HepG2 (cell line): Measurements from ENCODE around the gene TMEM198.
A peak's percentile ranks its signal among the peaks of the same experiment; 100 is the strongest.

Experiments
- POLR2A ChIP-seq, 2 experiments: IDR thresholded peaks; 2 replicates each; pipeline ENCODE4 v1.6.1; 2011; ENCODE audit warnings: low read depth in 2 of 2, low read length in 2 of 2, mild to moderate bottlenecking in 1 of 2, moderate library complexity in 1 of 2; ENCODE audit not compliant: insufficient read depth in 1 of 2
- POLR2AphosphoS5 ChIP-seq: IDR thresholded peaks from 2 replicates; pipeline ENCODE4 v1.6.1; 2012; ENCODE audit warnings: low read depth, low read length
- RFX1 ChIP-seq: fragments of 450-650 bp; IDR thresholded peaks from 2 replicates; pipeline ENCODE4 v1.6.1; 2017
- RORA ChIP-seq: sonication (generic); formaldehyde crosslinking; IDR thresholded peaks from 2 replicates; pipeline ENCODE4 v1.5.0; 2020; ENCODE audit warnings: mild to moderate bottlenecking, missing genetic modification reagents, moderate library complexity
- SETDB1 ChIP-seq: sonication (generic); formaldehyde crosslinking; IDR thresholded peaks from 2 replicates; pipeline ENCODE4 v1.5.1; 2020; ENCODE audit warnings: missing genetic modification reagents, mild to moderate bottlenecking, borderline replicate concordance
- SP2 ChIP-seq: sonication (generic); formaldehyde crosslinking; IDR thresholded peaks from 2 replicates; pipeline ENCODE4 v1.5.1; 2020; ENCODE audit warnings: mild to moderate bottlenecking, missing genetic modification reagents
- STAT5B ChIP-seq: sonication (generic); formaldehyde crosslinking; IDR thresholded peaks from 2 replicates; pipeline ENCODE4 v1.4.0; 2020; ENCODE audit warnings: missing genetic modification reagents
- XBP1 ChIP-seq: sonication (generic); formaldehyde crosslinking; IDR thresholded peaks from 2 replicates; pipeline ENCODE4 v1.5.0; 2020; ENCODE audit warnings: missing genetic modification reagents
- ZNF251 ChIP-seq: sonication (generic); formaldehyde crosslinking; IDR thresholded peaks from 2 replicates; pipeline ENCODE4 v1.9.0; 2021; ENCODE audit warnings: mild to moderate bottlenecking, missing genetic modification reagents
- ZSCAN22 ChIP-seq: sonication (generic); formaldehyde crosslinking; IDR thresholded peaks from 2 replicates; pipeline ENCODE4 v1.4.0; 2020; ENCODE audit warnings: mild to moderate bottlenecking, missing genetic modification reagents

DNA sequence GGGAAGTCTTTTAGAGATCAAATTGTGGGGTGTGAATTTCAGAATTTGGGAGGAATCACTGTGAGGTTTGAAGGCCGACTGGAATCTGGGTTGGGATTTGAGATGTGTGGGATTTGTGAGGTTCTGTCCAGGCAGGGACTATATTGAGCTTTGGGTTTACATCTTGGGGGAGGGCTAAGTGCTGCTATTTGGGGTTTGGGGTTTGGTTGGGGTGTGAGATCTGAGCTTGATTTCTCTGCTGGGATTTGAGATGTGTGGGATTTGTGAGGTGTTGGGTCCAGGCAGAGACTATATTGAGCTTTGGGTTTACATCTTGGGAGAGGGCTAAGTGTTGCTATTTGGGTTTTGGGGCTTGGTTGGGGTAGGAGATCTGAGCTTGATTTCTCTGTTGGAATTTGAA is 44.3 kb upstream of the TMEM198 start:
- TF ChIP-seq POLR2A (IDR thresholded peaks at IDR 0.05; ENCODE audit: insufficient read depth in 1 of 2, low read depth in 2 of 2, low read length in 2 of 2): no peak
- TF ChIP-seq ZNF251: no peak
- no peak for TF ChIP-seq RORA
- no peak for TF ChIP-seq STAT5B (CRISPR knock-in tag)
- TF ChIP-seq SP2 (CRISPR knock-in tag): no peak
- TF ChIP-seq POLR2AphosphoS5: 0 out of 2 replicates have a peak, but pooled peaks have one; percentile 13
- no peak for TF ChIP-seq RFX1
- no peak for TF ChIP-seq SETDB1 (CRISPR knock-in tag)
- TF ChIP-seq ZSCAN22 (CRISPR knock-in tag): no peak
- no peak for TF ChIP-seq XBP1 (CRISPR knock-in tag)
